Measurements from ENCODE around the gene CCDC73.
"Not testable (repeated sequence)": the region's sequence is repeated elsewhere in the genome, so short reads cannot be mapped to it uniquely, and the experiment has no call there.

CCDC73 gene

DNA sequence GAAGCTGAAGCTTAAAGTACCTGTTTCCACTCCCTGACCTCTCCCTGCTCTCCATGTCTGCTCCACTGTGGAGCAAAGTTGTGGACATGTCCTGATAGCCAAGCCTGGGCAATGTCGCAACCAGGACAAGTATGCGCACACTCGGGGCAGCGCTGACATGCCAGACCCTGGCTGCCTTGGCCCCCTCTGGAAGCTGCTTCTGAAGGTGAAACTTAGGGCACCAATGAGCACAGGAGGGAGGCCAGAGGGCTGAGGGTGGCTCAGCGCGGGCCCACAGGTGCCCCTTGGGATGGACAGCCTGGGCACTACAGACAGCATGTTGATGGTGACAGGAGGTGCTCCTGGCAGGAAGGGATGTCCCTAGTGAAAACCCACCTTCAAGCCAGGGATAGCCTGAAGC lies 90.2 kb downstream of the CCDC73 start:
- DNase-seq, result no peak

DNA sequence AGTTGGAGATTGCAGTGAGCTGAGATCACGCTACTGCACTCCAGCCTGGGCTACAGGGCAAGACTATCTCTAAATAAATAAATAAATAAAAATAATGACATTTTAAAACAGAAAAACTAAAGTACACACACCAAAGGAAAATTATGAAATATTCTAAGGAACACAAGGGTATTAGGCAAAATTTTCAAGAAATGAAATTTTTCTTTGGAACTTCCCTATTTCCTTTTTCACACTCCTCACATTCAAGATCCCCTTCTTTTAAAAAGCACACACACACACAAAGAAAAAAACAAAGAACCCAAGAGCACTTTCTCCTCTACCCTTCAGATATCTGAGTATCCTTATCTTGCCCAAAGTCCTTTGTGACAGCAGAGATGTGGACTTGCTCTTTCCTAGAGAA lies 92.8 kb downstream of the CCDC73 start:
- DNase-seq, result no peak

DNA sequence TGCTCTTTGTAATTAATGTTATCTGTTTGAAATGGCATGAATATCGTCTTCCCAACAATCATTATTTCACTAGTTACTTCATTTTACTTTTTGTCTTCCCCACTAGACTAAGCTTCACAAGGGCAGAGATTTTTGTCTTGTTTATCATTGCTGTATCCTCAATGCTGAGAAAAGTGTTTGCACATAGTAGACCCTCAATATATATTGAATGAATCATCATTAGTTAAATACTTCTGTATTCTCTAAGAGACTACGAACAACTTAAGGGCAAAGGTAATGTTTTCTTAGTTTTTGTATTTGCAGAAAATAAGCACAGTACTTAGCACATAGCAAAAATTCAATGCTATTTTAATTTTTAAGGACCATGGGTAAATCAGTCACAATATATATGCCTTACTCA lies 95.9 kb downstream of the CCDC73 start:
- DNase-seq, result no peak

DNA sequence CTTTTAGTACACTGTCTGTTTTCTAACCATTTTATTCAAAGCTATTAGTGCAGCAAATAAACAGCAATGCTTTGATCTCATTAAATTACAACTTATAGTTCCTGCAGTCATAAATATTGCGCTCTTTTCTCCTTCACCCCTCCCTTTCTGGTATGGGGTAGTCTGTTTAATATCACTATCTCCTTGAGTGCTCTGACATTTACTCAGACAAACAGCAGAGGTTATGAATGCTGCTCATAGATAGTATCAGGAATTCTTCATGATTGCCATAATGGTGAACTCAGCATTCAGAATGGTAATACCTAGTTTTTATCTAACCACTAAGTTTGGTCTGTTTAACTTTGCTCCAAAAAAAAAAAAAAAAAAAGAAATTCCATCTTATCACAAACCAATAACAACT lies 123.4 kb downstream of the CCDC73 start:
- DNase-seq, result no peak

DNA sequence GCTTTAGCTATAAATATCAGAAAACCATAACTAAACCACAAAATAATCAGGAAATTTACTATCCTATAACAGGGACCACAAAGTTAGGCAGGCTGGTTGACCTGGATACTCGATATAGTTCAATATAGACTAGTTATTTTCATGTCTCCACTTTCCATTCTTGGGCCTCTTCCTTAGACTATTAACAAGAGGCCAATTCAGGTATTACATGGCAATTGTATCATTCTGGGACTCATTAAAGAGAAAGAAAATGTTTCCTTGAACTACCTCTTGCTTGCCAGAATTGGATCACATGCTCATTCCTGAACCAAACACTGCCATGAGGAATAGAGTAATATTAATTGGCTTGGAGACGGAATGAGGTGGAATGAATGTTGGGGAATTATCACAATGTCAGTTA lies 134.8 kb downstream of the CCDC73 start:
- no peak for DNase-seq

DNA sequence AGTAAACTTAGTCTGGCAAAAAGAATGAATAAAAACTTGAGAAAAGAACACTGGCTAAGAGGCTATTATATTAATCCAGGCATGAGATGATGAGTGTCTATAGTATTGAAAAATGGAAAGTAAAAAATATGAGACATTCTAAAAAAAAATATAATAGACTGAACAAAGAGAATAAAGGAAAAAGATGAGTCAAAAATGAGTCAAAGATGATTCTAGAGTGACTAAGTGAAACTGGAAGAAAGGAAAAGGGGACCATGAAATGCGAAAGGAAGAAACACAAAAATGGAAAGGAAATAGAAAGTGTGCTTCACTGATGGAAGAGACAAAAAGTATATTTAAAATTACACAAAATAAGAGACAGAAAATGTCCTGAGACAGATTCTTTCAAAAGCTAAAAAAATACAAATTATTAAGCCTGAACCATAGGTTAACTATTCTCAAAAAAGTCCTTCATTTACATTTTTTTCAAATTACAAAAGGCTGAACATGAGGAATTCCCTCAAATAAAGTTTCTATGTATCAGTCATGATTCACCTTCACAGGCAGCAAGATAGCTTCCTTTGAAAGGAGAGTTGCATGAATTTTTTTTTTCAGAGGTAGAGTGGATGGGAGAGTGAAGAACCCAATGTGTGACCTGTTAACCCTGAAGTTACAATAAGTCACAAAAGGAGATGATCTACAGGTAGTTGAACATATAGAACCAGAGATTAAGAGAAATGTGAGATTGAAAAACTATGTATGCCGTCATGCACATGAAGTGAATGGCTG lies 135.6 kb downstream of the CCDC73 start:
- no peak for DNase-seq

DNA sequence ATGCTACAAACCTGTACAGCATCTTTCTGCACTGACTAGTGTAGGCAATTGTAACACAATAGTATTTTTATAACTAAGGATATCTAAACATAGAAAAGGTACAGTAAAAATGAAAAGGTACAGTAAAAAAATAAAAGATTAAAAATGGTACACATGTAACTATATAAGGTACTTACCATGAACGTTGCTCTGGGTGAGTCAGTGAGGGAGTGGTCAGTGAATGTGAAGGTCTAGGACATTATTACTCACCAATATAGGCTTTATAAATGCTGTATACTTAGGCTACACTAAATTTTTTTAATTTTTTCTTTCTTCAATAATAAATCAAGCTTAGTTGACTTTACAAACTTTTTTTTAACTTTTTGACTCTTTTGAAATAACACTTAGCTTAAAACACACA lies 150.9 kb downstream of the CCDC73 start:
- DNase-seq, result no peak

GRCh38 chr11:32641361-32641760 lies 153.1 kb downstream of the CCDC73 start:
- no peak for DNase-seq

GRCh38 chr11:32635819-32636218 lies 158.6 kb downstream of the CCDC73 start:
- no peak for DNase-seq

DNA sequence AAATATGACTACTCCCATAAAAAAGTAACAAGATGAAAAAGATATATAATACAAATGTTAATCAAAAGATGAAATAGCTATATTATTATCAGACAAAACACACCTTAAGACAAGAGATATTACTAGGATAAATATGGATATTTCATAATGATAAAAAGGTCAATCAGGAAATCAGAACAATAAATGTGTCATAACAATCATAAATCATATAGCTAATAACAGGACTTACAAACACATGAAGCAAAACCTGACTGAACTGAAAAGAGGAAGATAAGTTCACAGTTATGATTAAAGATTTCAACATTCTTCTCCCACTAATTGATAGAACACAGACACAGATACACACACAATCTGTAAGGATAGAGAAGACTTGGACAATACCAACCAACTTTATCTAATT lies 163.6 kb downstream of the CCDC73 start:
- DNase-seq, result no peak

- DNase-seq, result no peak
Observed at GRCh38 chr11:32616903-32617302, 177.6 kb downstream of the CCDC73 start.

DNA sequence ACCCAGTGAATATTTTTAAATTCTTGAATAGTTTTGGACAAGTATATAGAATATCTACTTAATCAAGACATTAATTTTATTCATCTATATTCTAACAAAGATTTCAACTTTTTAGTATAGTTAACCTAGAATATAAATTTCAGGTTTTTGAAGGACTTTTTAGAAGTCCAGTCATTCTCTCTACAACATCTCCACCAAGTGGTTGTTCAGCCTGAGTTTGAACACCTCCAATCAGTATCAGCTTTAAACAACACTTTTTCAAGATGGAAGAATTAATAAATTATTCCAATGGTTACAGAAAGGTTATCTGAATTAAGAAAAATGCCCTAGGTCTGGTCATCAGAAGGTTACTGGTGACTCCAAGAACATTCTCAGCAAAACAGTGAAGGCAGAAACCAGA lies 179.0 kb downstream of the CCDC73 start:
- DNase-seq, result no peak

GRCh38 chr11:32613500-32614151 lies 180.8 kb downstream of the CCDC73 start:
- no peak for DNase-seq

DNA sequence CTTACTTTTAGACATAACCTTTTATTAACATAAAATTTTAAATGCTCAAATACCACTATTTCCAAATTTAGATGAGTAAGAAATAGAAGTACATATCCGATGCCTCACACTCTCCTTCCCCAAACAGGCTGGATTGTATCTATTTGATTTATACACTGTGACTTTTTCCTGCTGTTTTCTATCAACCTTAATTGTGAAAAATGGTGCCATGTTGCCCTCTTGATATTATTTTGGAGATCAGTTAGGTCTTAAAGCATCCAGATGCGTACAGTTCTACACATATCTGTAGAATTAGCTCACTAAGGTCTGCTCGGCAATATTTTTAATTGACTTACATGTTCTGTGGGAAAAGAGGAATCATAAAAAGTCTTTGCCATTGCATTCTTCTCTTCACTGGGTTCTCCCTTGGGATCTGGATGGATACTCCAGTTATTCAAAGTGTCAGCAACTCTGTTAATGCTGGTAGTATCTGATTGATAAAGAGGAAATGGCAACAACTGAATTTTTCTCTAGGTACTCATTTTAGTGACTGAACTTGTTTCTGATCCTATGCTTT lies 183.6 kb downstream of the CCDC73 start:
- no peak for DNase-seq

DNA sequence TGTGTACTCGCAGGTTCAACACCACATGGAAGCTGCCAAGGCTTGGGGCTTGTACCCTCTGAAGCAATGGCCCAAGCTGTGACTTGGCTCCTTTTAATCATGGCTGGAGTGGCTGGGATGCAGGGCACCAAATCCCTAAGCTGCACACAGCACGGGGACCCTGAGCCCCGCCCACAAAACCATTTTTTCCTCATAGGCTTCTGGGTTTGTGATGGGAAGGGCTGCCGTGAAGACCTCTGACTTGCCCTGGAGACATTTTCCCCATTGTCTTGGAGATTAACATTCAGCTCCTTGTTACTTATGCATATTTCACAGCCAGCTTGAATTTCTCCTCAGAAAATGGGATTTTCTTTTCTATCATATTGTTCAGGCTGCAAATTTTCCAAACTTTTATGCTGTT lies 185.6 kb downstream of the CCDC73 start:
- not testable (repeated sequence) for DNase-seq

DNA sequence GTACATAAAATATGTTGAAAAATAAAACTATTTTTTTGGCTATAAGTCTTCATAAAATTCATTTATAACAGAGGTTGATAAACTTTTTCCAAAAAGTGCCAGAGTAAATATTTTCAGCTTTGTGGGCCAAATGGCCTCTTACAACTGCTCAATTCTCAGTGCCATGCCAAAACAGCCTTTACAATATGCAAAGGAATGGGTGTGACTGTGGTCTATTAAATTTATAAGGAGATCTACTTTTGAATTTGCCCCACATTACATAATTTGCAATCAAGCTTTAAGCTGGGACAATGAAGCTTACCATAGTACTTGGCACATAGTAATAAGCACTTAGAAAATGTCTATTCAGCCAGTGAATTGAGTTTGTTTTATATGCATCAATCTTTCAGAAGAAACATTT lies 188.2 kb downstream of the CCDC73 start:
- no peak for DNase-seq

- no peak for DNase-seq
Observed at GRCh38 chr11:32602657-32603415, 191.6 kb downstream of the CCDC73 start.

- no peak for DNase-seq
Observed at GRCh38 chr11:32597921-32598320, 196.5 kb downstream of the CCDC73 start.

DNA sequence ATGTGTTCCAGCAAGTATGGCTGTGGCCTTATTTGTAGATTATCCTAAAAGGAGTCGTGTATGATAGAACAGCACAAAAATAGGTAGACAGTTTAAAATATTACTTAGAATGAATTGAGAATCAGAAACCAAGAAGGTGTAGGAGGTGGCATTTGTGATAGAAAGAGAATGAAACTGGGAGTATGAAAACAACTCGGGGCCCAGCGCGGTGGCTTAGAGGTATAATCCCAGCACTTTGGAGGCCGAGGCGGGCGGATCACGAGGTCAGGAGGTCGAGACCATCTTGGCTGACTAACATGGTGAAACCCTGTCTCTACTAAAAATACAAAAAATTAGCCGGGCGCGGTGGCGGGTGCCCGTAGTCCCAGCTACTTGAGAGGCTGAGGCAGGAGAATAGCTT lies 198.3 kb downstream of the CCDC73 start:
- DNase-seq, result peak; percentile 56

GRCh38 chr11:32594272-32594671 lies 200.2 kb downstream of the CCDC73 start:
- DNase-seq, result no peak

- no peak for DNase-seq
Observed at GRCh38 chr11:32586576-32587190, 207.8 kb downstream of the CCDC73 start.

- no peak for DNase-seq
Observed at GRCh38 chr11:32584921-32585320, 209.5 kb downstream of the CCDC73 start.
